K562 (cell line): ENCODE measurements around the gene SMIM35. TPM values are rescaled to one million over a fixed set of nuclear protein-coding genes. Genes with fewer than 3 reads are reported as not detected.

Experiments used
- CC2D1A ChIP-seq: fragments of 450-650 bp; IDR thresholded peaks from 2 replicates; pipeline ENCODE4 v1.6.1; 2017; ENCODE audit warnings: mild to moderate bottlenecking
- ETV6 ChIP-seq, 3 experiments: fragments of 150-350 bp in 1 of 3; sonication (generic) in 1 of 3; formaldehyde crosslinking in 1 of 3; IDR thresholded peaks; 2 replicates each; pipeline versions ENCODE4 v1.6.1 to v1.8.0; 2014 to 2022; ENCODE audit warnings: borderline replicate concordance in 2 of 3, low read depth in 2 of 3, antibody characterized with exemption in 1 of 3, low read length in 1 of 3, mild to moderate bottlenecking in 1 of 3, missing genetic modification reagents in 1 of 3
- HDAC2 ChIP-seq: fragments of 450-650 bp; IDR thresholded peaks from 2 replicates; pipeline ENCODE4 v1.6.1; 2016; ENCODE audit warnings: mild to moderate bottlenecking
- HMG20A ChIP-seq: fragments of 450-650 bp; formaldehyde crosslinking; conservative IDR thresholded peaks from 2 replicates; pipeline ENCODE4 v1.4.0; 2020; ENCODE audit warnings: mild to moderate bottlenecking, mixed read lengths
- L3MBTL2 ChIP-seq: fragments of 450-650 bp; IDR thresholded peaks from 2 replicates; pipeline ENCODE4 v1.6.1; 2016; ENCODE audit warnings: mild to moderate bottlenecking, moderate library complexity
- POLR3G ChIP-seq: IDR thresholded peaks from 2 replicates; pipeline ENCODE4 v1.6.1; 2011; ENCODE audit not compliant: insufficient read length, insufficient replicate concordance; ENCODE audit errors: extremely low read depth
- RBM15 ChIP-seq: fragments of 200-400 bp; formaldehyde crosslinking; IDR thresholded peaks from 2 replicates; pipeline ENCODE4 v1.6.1; 2018; ENCODE audit warnings: mild to moderate bottlenecking, low read length, moderate library complexity; ENCODE audit not compliant: insufficient read depth
- SAP30 ChIP-seq: fragments of 200-600 bp; sonication (generic); IDR thresholded peaks from 2 replicates; pipeline ENCODE4 v1.6.1; 2012; ENCODE audit warnings: borderline replicate concordance, low read depth, mild to moderate bottlenecking, moderate library complexity, low read length, control low read depth, inconsistent platforms; ENCODE audit not compliant: insufficient read depth, poor library complexity, severe bottlenecking
- SUPT5H ChIP-seq: fragments of 450-650 bp; IDR thresholded peaks from 2 replicates; pipeline ENCODE4 v1.6.1; 2016
- TCF7 ChIP-seq: sonication (generic); IDR thresholded peaks from 2 replicates; pipeline ENCODE4 v1.6.1; 2016; ENCODE audit warnings: antibody characterized with exemption, borderline replicate concordance
- TEAD2 ChIP-seq: fragments of 450-650 bp; IDR thresholded peaks from 2 replicates; pipeline ENCODE4 v1.6.1; 2016; ENCODE audit warnings: missing genetic modification characterization, control low read depth, missing compliant biosample characterization
- TRIM28 ChIP-seq: fragments of 450-650 bp; IDR thresholded peaks from 2 replicates; pipeline ENCODE4 v1.6.1; 2017
- ZNF263 ChIP-seq: sonication (generic); formaldehyde crosslinking; IDR thresholded peaks from 2 replicates; pipeline ENCODE4 v1.8.0; 2022; ENCODE audit warnings: mild to moderate bottlenecking, missing genetic modification reagents, borderline replicate concordance
- ZNF316 ChIP-seq: fragments of 450-650 bp; IDR thresholded peaks from 2 replicates; pipeline ENCODE4 v1.6.1; 2016
- polyA plus RNA-seq, 8 experiments: library from polyadenylated mRNA; depleted of rRNA in 4 of 8; stranded (reverse) in 5 of 8; unstranded in 3 of 8; fragments of >200 nt; fragmentation: Nextera tagmentation in 2 of 8; fragmentation: Illumina TruSeq in 1 of 8; extraction: Ambion mirVana in 2 of 8; extraction: Trizol in 1 of 8; gene quantifications; 2 replicates each; pipeline versions ENCODE4 v1.2.1 to v1.2.3, GENCODE V29; 2011 to 2014; ENCODE audit warnings: inconsistent platforms in 1 of 8, missing spikeins in 1 of 8
- total RNA-seq, 7 experiments: library from RNA; depleted of rRNA in 6 of 7; stranded (reverse); fragments of >200 nt in 6 of 7; fragmentation: Illumina TruSeq in 2 of 7; extraction: Trizol in 2 of 7; gene quantifications; 2 replicates each; pipeline versions ENCODE4 v1.2.1 to v1.2.3, GENCODE V29; 2011 to 2021; ENCODE audit warnings: low replicate concordance in 1 of 7
- TF ChIP-seq, protein P1 (sequence below): fragments of 450-650 bp; formaldehyde crosslinking; IDR thresholded peaks from 2 replicates; pipeline ENCODE4 v1.4.0; 2020; ENCODE audit warnings: mild to moderate bottlenecking, moderate library complexity
- TF ChIP-seq, protein P2 (sequence below): fragments of 450-650 bp; IDR thresholded peaks from 2 replicates; pipeline ENCODE4 v1.7.0; 2016; ENCODE audit warnings: borderline replicate concordance
- TF ChIP-seq, protein P3 (sequence below): fragments of 450-650 bp; IDR thresholded peaks from 2 replicates; pipeline ENCODE4 v1.6.1; 2018; ENCODE audit not compliant: partially characterized antibody
- TF ChIP-seq, protein P4 (sequence below): sonication (generic); formaldehyde crosslinking; IDR thresholded peaks from 2 replicates; pipeline ENCODE4 v1.9.0; 2022; ENCODE audit warnings: mild to moderate bottlenecking, missing genetic modification reagents

Gene SMIM35
- total and polyA plus RNA-seq, 9 of the 15 experiments (the other 6 are each of a cell fraction or from before 2014, with no cell fraction given): 0.03 TPM; not detected in 7

DNA sequence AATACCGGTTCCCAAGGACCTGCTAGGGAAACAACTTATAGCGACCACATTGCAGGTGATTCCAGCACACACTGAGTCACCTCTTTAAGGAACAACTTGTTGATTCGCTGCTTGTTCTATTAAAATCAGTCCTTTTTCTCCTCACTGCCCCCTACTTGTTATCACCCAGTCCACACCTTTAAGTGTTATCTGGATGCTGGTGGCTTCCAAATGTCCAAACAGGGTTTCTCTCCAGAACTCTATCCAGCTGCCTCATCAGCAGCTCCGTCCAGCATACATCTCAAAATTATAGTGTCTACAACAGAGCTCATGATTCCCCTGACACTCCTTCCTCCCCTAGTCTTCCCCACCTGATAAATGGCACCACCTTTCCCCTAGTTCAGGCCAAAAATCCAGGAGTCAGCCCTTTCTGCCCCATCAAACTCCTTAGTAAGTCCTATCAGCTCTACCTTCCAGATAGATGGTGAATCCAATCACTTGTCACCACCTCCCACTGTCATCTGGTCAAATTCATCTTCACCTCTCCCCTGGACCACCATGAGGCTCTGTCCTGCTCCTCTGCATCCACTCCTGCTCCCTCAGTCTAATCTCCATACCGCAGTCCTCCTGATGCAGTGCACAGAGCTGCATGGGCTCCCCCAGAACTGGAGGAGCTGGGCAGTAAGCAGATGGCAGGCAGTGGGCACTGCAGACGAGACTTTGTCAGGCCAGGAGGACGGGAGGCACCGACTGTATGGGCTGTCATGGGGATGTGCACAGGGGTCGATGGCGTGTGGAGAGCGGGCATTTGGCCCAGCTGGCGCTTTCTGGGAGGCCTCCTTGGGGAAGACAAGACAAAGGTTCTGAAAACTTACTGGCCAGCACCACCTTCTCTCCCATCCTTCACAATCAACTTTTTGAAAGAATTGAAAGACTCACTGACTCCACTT lies 81.3 kb downstream of the SMIM35 start (continued):
- TF ChIP-seq, protein P1, sequence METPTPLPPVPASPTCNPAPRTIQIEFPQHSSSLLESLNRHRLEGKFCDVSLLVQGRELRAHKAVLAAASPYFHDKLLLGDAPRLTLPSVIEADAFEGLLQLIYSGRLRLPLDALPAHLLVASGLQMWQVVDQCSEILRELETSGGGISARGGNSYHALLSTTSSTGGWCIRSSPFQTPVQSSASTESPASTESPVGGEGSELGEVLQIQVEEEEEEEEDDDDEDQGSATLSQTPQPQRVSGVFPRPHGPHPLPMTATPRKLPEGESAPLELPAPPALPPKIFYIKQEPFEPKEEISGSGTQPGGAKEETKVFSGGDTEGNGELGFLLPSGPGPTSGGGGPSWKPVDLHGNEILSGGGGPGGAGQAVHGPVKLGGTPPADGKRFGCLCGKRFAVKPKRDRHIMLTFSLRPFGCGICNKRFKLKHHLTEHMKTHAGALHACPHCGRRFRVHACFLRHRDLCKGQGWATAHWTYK (CRISPR knock-in tag): no peak
- TF ChIP-seq POLR3G (no peak), SUPT5H (no peak), HMG20A (CRISPR knock-in tag) (no peak), TCF7 (no peak), ETV6 (IDR thresholded peaks at IDR 0.05; ENCODE audit: borderline replicate concordance in 1 of 2, low read depth in 2 of 2, low read length in 1 of 2) (no peak), ETV6 (CRISPR knock-in tag; IDR thresholded peaks at IDR 0.05; ENCODE audit: borderline replicate concordance) (no peak), CC2D1A (0 out of 2 replicates have a peak, but pooled peaks have one; percentile 22), RBM15 (no peak), ZNF263 (CRISPR knock-in tag) (peak; percentile 57), ZNF316 (peak; percentile 40; the same call in 1 of the 2 replicates), L3MBTL2 (peak; percentile 16; the same call in 1 of the 2 replicates), SAP30 (no peak), TRIM28 (no peak), TEAD2 (tag) (no peak), HDAC2 (0 out of 2 replicates have a peak, but pooled peaks have one; percentile 59)
- TF ChIP-seq, protein P2, sequence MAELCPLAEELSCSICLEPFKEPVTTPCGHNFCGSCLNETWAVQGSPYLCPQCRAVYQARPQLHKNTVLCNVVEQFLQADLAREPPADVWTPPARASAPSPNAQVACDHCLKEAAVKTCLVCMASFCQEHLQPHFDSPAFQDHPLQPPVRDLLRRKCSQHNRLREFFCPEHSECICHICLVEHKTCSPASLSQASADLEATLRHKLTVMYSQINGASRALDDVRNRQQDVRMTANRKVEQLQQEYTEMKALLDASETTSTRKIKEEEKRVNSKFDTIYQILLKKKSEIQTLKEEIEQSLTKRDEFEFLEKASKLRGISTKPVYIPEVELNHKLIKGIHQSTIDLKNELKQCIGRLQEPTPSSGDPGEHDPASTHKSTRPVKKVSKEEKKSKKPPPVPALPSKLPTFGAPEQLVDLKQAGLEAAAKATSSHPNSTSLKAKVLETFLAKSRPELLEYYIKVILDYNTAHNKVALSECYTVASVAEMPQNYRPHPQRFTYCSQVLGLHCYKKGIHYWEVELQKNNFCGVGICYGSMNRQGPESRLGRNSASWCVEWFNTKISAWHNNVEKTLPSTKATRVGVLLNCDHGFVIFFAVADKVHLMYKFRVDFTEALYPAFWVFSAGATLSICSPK: no peak
- TF ChIP-seq, protein P3, sequence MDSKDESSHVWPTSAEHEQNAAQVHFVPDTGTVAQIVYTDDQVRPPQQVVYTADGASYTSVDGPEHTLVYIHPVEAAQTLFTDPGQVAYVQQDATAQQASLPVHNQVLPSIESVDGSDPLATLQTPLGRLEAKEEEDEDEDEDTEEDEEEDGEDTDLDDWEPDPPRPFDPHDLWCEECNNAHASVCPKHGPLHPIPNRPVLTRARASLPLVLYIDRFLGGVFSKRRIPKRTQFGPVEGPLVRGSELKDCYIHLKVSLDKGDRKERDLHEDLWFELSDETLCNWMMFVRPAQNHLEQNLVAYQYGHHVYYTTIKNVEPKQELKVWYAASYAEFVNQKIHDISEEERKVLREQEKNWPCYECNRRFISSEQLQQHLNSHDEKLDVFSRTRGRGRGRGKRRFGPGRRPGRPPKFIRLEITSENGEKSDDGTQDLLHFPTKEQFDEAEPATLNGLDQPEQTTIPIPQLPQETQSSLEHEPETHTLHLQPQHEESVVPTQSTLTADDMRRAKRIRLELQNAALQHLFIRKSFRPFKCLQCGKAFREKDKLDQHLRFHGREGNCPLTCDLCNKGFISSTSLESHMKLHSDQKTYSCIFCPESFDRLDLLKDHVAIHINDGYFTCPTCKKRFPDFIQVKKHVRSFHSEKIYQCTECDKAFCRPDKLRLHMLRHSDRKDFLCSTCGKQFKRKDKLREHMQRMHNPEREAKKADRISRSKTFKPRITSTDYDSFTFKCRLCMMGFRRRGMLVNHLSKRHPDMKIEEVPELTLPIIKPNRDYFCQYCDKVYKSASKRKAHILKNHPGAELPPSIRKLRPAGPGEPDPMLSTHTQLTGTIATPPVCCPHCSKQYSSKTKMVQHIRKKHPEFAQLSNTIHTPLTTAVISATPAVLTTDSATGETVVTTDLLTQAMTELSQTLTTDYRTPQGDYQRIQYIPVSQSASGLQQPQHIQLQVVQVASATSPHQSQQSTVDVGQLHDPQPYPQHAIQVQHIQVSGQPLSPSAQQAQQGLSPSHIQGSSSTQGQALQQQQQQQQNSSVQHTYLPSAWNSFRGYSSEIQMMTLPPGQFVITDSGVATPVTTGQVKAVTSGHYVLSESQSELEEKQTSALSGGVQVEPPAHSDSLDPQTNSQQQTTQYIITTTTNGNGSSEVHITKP: peak; percentile 62
- TF ChIP-seq, protein P4, sequence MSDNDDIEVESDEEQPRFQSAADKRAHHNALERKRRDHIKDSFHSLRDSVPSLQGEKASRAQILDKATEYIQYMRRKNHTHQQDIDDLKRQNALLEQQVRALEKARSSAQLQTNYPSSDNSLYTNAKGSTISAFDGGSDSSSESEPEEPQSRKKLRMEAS (CRISPR knock-in tag): no peak
